T-helper 9 cell (primary cell): ENCODE results near the gene TMEM223.
"Not testable (repeated sequence)": the region's sequence is repeated elsewhere in the genome, so short reads cannot be mapped to it uniquely, and the experiment has no call there.

Source experiments
- DNase-seq: peaks from one replicate; pipeline ENCODE4 v3.0.0-alpha.2; 2020
- total RNA-seq, 2 donors: gene quantifications; one replicate each; lab custom pipeline; 2026; lab: John Stamatoyannopoulos, UW

TMEM223 gene
- total RNA-seq: 7.0 to 24.1 reads per million in 2 donors

GRCh38 chr11:62791501-62792201 is at the start of gene TMEM223:
Gene TMEM223, minus strand, starts transcription at chr11:62792006. Its CDS starts 12 bp downstream, at chr11:62791994.
- peak; percentile 87 for DNase-seq

- DNase-seq: peak; percentile 72
Measured at GRCh38 chr11:62840721-62841360, 49.0 kb upstream of the TMEM223 start.

DNA sequence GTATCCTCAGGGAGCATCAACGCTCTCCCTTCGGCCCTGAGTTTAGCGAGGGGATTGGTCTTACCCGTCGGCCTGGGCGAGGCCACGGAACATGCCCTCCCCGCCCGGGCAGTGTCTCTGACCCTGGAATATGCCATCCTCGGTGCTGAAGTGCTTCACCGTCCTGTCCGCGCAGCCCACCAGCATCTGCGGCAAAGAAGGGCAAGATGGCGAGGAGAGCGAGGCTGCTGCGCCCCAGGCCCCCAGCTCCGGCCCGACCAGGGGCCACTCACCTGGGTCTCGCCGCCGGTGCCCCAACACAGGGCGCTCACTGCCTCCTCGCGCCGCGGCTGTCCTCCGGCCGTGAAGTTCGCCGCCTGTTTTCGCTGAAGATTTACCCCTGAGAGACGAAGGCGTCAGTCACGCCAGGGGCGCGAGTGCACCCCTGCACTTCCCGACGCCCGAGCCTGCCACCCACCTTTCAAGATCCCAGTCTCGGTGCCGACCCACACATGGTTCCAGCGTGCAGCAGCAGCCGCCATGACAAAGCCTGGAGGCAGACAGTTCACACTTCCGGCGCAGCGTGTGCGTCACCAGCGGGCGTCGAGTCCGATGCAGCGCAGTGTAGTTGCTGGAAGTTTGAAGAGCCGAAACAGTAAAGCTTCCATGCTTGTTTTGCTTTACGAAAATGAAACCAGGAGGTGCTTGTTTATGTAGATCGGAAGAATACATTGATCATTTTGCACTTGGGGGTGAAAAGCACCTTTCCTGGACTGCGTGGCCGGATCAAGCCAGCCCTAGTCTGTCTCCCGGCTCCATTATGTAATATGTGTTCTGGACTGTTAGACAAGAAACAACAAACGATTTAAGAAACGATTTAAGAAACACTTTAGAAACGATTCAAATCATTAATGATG is 47.5 kb upstream of the TMEM223 start, which contains the start of gene WDR74:
Gene WDR74 (minus strand): TSS at position 541 of the 896 bp plus-strand sequence. CDS start 20 bp downstream, at position 521.
- DNase-seq: peak; percentile 86

GRCh38 chr11:62835336-62835735 is 43.5 kb upstream of the TMEM223 start:
- no peak for DNase-seq

DNA sequence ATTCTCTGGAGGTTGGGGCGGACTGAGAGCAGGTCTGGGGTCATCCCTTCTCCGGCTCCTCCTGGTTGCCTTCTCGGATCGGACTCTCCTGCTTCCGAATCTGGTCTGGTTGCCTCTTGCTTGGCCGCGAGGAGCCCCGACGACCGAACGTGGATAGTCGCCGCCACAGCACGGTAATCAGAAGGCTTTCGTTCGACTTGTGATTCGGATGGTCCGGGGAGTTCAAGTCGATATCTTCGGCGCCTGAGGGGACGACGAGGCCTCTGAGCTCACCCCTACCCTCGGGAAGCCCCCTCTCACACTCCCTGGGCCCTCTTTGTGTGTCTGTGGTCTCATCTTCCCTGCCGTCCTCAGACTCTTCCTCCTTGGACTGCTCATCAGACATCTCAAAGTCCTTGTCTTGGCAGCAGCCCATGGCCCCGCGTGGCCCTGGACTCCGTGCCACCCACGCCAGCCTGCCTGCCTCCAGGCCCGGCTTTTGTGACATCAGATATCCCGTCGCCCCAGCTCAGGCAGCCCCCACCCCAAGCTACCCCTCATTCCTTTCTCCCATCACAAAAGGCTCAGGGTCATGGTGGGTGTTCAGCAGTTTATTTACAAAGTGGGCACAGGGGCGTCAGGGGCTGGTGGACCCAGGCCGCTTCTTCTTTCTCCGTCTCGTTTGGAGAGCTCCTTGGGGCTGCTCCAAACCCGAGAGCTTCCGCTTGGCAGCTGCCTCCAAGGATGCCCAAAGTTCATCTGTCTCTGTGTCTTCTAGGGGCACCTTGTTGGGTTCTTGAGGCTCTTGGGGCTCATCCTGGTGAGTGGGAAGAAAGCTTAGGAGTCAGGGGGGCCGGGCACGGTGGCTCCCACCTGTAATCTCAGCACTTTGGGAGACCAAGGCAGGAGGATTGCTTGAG is 40.8 kb upstream of the TMEM223 start, which contains the start of gene TEX54:
Gene TEX54 (minus strand): TSS at position 506 of the 899 bp plus-strand sequence.
- DNase-seq: no peak

- peak; percentile 99 for DNase-seq
Measured at GRCh38 chr11:62831520-62832335, 39.9 kb upstream of the TMEM223 start, which contains the start of gene STX5. Gene STX5, minus strand, starts transcription at chr11:62832051. Its CDS starts 808 bp downstream, at chr11:62831243.

- no peak for DNase-seq
Measured at GRCh38 chr11:62830904-62831519, 39.2 kb upstream of the TMEM223 start.

DNA sequence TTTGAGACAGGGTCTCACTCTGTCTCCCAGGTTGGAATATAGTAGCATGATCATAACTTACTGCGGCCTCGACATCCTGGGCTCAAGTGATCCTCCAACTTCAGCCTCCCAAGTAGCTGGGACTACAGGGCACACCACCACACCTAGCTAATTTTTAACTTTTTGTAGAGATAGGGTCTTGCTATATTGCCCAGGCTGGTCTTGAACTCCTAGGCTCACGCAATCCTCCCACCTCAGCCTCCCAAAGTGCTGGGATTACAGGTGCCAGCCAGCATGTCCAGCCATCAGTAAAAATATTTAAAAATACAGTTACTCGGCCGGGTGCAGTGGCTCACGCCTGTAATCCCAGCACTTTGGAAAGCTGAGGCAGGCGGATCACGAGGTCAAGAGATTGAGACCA is 36.3 kb upstream of the TMEM223 start:
- not testable (repeated sequence) for DNase-seq

- DNase-seq: no peak
Measured at GRCh38 chr11:62823677-62824076, 31.9 kb upstream of the TMEM223 start.

- DNase-seq: no peak
Measured at GRCh38 chr11:62817129-62817528, 25.3 kb upstream of the TMEM223 start.

- no peak for DNase-seq
Measured at GRCh38 chr11:62816557-62816956, 24.8 kb upstream of the TMEM223 start.

DNA sequence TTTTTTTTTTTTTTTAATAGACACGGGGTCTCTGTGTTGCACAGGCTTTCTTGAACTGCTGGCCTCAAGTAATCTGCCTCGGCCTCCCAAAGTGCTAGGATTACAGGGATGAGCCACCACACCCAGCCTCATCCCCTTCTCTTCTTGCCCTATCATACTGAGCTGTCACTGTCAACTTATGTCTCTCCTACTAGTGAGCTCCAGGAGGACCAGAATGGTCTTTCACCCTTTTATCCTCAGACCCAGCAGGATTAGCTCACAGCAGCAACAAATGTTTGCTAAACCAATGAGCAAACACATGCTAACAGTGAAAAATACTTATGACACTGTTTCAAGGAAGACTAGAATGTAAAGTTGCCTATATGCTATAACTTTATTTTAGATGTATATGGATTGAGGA is 19.9 kb upstream of the TMEM223 start:
- no peak for DNase-seq

DNA sequence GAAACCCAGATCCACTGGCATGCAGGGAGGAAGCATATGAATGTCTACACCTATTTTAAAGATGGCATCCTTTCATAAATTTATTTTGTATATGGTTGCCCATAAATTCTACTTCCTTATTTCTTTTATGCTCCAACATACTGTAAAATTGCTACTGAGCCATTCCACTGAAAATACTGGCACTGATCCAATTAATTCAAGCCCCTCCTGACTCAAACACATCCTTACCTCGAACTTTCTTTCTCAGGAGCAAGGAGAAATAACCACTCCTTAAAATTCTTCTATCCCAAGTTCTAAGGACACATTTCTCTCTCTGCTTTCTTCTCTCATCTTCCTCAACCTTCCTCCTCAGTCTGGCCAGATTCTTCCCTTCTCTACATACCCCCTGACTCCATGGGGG is 18.9 kb upstream of the TMEM223 start:
- DNase-seq: no peak

DNA sequence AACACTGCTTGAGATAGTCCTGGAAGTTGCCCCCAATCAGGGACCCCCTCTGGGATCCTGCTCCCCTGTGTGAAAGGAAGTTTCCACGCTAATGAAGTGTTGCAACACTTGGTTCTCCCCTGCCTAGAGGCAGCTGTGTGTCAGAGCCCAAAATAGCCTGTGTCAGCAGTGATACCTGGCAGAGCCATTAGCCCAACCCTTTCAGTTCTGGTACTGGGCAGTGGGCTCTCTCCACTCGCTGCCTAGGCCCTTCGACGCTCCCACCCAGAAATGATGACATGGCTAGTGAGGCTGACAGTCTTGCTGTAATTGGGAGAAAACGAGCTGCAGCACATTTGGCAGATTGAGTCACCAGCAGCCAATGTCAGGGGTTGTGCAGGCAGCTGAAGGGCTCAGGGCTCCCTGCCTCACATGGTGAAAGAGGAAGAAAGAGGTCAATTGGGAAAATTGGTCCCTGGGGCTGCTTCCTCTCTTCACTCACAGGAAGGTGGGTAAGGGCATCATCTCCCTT is 14.9 kb upstream of the TMEM223 start:
- DNase-seq: no peak

- no peak for DNase-seq
Measured at GRCh38 chr11:62805961-62806441, 14.2 kb upstream of the TMEM223 start.

- DNase-seq: peak; percentile 96
Measured at GRCh38 chr11:62805076-62805892, 13.5 kb upstream of the TMEM223 start, which contains the start of gene NXF1. Gene NXF1, minus strand, starts transcription at chr11:62805440. Its CDS starts 84 bp downstream, at chr11:62805356.

DNA sequence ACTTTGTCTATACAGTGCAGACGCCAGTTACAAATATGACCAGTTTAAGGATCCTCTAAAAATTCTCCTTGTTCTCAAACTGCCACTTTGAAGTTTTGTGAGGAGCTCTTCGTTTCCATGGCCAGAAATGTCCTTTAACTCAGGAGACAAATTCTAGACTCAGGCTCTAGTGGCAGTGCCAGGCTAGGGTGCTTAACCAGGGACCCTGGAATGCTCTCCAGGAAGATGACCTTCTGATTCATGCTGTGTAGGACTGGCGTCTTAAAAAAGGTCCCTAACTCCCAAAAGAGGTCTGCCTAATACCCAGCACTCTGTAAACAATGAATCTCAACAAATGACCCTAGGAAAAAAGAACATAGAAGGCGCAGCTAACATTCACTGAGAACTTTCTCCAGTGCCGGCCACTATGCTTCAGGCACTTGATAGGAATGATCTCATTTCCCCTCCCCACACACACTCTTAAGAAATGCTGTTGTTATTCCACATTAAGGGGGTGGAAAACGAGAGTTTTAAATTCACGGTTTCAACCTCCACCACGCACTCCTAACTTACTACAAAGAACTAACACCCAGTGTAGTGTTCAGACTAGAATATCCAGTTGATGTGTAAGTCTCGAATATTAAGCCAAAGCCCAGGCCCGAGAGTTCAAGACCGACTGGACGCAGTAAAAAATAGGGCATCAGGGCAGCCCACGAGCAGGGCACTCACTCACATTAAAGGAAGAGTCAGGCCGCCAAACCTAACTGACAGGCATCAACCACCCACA is 12.7 kb upstream of the TMEM223 start:
- DNase-seq: no peak

- no peak for DNase-seq
Measured at GRCh38 chr11:62801071-62801470, 9.3 kb upstream of the TMEM223 start.
